ENCODE results near the gene ANGEL2. TPM values are rescaled to one million over a fixed set of nuclear protein-coding genes. Genes with fewer than 3 reads are reported as not detected.

Gene ANGEL2
- total RNA-seq, 1 experiment from 2014 or later, result 34.8 TPM

DNA sequence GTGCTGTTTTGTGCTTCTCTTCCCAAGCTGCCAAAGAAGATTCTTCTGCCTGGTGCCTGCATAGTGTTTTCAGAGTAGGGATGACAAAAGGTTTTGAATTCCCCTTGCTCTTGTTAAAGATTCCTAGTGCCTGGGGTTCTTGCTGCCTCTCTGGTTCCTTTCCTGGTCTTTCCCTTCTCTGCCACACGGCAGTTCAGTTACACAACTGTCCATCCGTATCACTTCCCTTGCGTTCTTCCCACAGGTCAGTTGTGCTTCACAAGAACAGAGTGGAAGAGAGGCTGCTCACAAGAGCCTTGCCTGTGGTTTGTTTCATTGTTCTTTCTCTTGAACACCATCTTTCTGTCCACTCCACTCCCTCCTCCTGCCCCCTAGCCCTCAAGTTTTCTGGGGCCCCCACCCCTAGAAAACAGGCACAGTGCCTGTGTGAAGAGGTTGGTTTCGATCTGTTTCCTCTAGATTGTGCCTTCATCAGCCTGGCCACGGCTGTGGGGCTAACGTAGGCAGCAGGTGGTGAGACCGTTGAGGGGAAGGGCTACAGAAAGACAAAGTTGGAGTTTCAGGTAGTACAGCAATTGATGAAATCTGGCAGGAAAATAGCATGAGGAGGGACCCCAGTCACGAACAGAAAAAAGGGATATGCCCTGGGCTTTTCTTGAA, 59.6 kb downstream of the ANGEL2 start:
- no peak overlapping the region for H3K27ac ChIP-seq (ENCODE audit: low read length)
- ChIA-PET CTCF (no interaction called here), POLR2A (interaction anchor here (0.7 kb wide), 1 partner anchor 31 kb away, joined by 3 read pairs; no protein-coding TSS in a partner anchor)
- peaks cover 3% of the 10 kb centered on the region; the same call in 1 of the 2 replicates for H3K27me3 ChIP-seq (ENCODE audit: control insufficient read depth, insufficient read depth, low read length)
- no peak for DNase-seq (ENCODE audit: low read depth, low spot score)
- H3K4me1 ChIP-seq (ENCODE audit: control insufficient read depth, insufficient read depth, low read length), result no peaks in the 10 kb centered on the region
- intact Hi-C loops (cut with micrococcal nuclease; ENCODE audit: unreplicated experiment), result no loop called here
- ATAC-seq, result no peak
- TF ChIP-seq, protein P1, sequence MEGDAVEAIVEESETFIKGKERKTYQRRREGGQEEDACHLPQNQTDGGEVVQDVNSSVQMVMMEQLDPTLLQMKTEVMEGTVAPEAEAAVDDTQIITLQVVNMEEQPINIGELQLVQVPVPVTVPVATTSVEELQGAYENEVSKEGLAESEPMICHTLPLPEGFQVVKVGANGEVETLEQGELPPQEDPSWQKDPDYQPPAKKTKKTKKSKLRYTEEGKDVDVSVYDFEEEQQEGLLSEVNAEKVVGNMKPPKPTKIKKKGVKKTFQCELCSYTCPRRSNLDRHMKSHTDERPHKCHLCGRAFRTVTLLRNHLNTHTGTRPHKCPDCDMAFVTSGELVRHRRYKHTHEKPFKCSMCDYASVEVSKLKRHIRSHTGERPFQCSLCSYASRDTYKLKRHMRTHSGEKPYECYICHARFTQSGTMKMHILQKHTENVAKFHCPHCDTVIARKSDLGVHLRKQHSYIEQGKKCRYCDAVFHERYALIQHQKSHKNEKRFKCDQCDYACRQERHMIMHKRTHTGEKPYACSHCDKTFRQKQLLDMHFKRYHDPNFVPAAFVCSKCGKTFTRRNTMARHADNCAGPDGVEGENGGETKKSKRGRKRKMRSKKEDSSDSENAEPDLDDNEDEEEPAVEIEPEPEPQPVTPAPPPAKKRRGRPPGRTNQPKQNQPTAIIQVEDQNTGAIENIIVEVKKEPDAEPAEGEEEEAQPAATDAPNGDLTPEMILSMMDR (IDR thresholded peaks at IDR 0.05), result no peak
- TF ChIP-seq SIN3A (IDR thresholded peaks at IDR 0.05; ENCODE audit: borderline replicate concordance, insufficient read depth, low read depth, low read length), result no peak
- no peak for TF ChIP-seq TCF7L2 (IDR thresholded peaks at IDR 0.05; ENCODE audit: low read depth, low read length)
- TF ChIP-seq, protein P2, sequence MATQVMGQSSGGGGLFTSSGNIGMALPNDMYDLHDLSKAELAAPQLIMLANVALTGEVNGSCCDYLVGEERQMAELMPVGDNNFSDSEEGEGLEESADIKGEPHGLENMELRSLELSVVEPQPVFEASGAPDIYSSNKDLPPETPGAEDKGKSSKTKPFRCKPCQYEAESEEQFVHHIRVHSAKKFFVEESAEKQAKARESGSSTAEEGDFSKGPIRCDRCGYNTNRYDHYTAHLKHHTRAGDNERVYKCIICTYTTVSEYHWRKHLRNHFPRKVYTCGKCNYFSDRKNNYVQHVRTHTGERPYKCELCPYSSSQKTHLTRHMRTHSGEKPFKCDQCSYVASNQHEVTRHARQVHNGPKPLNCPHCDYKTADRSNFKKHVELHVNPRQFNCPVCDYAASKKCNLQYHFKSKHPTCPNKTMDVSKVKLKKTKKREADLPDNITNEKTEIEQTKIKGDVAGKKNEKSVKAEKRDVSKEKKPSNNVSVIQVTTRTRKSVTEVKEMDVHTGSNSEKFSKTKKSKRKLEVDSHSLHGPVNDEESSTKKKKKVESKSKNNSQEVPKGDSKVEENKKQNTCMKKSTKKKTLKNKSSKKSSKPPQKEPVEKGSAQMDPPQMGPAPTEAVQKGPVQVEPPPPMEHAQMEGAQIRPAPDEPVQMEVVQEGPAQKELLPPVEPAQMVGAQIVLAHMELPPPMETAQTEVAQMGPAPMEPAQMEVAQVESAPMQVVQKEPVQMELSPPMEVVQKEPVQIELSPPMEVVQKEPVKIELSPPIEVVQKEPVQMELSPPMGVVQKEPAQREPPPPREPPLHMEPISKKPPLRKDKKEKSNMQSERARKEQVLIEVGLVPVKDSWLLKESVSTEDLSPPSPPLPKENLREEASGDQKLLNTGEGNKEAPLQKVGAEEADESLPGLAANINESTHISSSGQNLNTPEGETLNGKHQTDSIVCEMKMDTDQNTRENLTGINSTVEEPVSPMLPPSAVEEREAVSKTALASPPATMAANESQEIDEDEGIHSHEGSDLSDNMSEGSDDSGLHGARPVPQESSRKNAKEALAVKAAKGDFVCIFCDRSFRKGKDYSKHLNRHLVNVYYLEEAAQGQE (IDR thresholded peaks at IDR 0.05; ENCODE audit: insufficient read depth in 1 of 2, low read depth in 2 of 2, low read length in 1 of 2), result no peak
- no peak for TF ChIP-seq POLR2AphosphoS5 (IDR thresholded peaks at IDR 0.05; ENCODE audit: low read depth, low read length)
- in situ Hi-C loops (cut with HindIII; ENCODE audit: low pct_unique_long_range_greater_than_20kb, low sequenced_read_pairs), result no loop called here
- BruUV-seq (replicated peaks), result no TSS peak
- H3K36me3 ChIP-seq (ENCODE audit: control insufficient read depth, insufficient read depth, low read length), result no peaks in the 10 kb centered on the region
- H3K4me3 ChIP-seq (ENCODE audit: low read depth in 2 of 2, low read length in 2 of 2), result no peak overlapping the region
- H3K9me3 ChIP-seq (ENCODE audit: control insufficient read depth, insufficient read depth, low read depth, low read length), result no peaks in the 10 kb centered on the region

DNA sequence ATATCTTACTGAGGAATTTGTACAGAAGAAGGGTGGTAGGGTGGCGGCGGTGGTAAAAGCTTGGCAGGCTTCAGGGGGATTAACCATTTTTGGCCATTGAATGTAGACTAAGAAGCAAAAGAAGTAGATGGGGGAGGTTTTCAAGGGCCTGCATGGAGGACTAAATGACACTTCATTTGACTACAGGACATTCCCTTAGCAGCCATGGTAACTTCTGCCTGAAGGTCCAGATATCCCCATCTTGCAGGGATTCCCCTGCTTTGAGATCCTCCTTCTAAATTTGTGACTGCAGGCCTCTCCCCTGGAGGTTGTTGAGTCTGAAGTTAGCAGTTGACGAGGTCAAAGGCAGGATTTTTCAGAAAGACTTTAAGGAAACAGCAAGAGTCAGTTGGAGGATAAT, 60.6 kb downstream of the ANGEL2 start:
- Histone ChIP-seq H3K4me1 (ENCODE audit: control insufficient read depth, insufficient read depth, low read length) (no peaks in the 10 kb centered on the region), H3K36me3 (ENCODE audit: control insufficient read depth, insufficient read depth, low read length) (no peaks in the 10 kb centered on the region), H3K27ac (ENCODE audit: low read length) (no peak overlapping the region), H3K4me3 (ENCODE audit: low read depth in 2 of 2, low read length in 2 of 2) (no peak overlapping the region), H3K27me3 (ENCODE audit: control insufficient read depth, insufficient read depth, low read length) (peaks cover 3% of the 10 kb centered on the region; the same call in 1 of the 2 replicates), H3K9me3 (ENCODE audit: control insufficient read depth, insufficient read depth, low read depth, low read length) (no peaks in the 10 kb centered on the region)
- no TSS peak for BruUV-seq (replicated peaks)
- in situ Hi-C loops (cut with HindIII; ENCODE audit: low pct_unique_long_range_greater_than_20kb, low sequenced_read_pairs), result no loop called here
- DNase-seq (ENCODE audit: low read depth, low spot score) (no peak), ATAC-seq (no peak)
- TF ChIP-seq TCF7L2 (IDR thresholded peaks at IDR 0.05; ENCODE audit: low read depth, low read length) (no peak), POLR2AphosphoS5 (IDR thresholded peaks at IDR 0.05; ENCODE audit: low read depth, low read length) (no peak), SIN3A (IDR thresholded peaks at IDR 0.05; ENCODE audit: borderline replicate concordance, insufficient read depth, low read depth, low read length) (no peak)
- TF ChIP-seq, protein P1 (IDR thresholded peaks at IDR 0.05), result no peak
- TF ChIP-seq, protein P2 (IDR thresholded peaks at IDR 0.05; ENCODE audit: insufficient read depth in 1 of 2, low read depth in 2 of 2, low read length in 1 of 2), result no peak
- CTCF ChIA-PET, result no interaction called here
- intact Hi-C loops (cut with micrococcal nuclease; ENCODE audit: unreplicated experiment), result no loop called here
- POLR2A ChIA-PET, result no interaction called here

Data from Panc1 (cell line).